NCI-H2029 treated with DMSO at 0.1 percent for 48 hours (cell line): ENCODE results near the gene ZBTB5.
"Not testable (repeated sequence)": the region's sequence is repeated elsewhere in the genome, so short reads cannot be mapped to it uniquely, and the experiment has no call there.

Source experiments
- DNase-seq: peaks from one replicate; lab custom pipeline; 2025; lab: John Stamatoyannopoulos, UW

The ZBTB5 gene

GRCh38 chr9:37451628-37452027, 13.6 kb downstream of the ZBTB5 start:
- DNase-seq = no peak

GRCh38 chr9:37449862-37450632, 15.2 kb downstream of the ZBTB5 start:
- no peak for DNase-seq

- DNase-seq = no peak
Measured at GRCh38 chr9:37447111-37447510, 18.1 kb downstream of the ZBTB5 start.

GRCh38 chr9:37446401-37446800, 18.8 kb downstream of the ZBTB5 start:
- no peak for DNase-seq

- no peak for DNase-seq
Measured at GRCh38 chr9:37445832-37446231, 19.4 kb downstream of the ZBTB5 start.

- DNase-seq = no peak
Measured at GRCh38 chr9:37444890-37445289, 20.4 kb downstream of the ZBTB5 start.

- DNase-seq = no peak
Measured at GRCh38 chr9:37443566-37443965, 21.7 kb downstream of the ZBTB5 start.

- no peak for DNase-seq
Measured at GRCh38 chr9:37442556-37442955, 22.7 kb downstream of the ZBTB5 start.

GRCh38 chr9:37441776-37442370, 23.4 kb downstream of the ZBTB5 start:
- DNase-seq = no peak

GRCh38 chr9:37438359-37438758, 26.9 kb downstream of the ZBTB5 start:
- no peak for DNase-seq

GRCh38 chr9:37437621-37438020, 27.6 kb downstream of the ZBTB5 start:
- no peak for DNase-seq

- no peak for DNase-seq
Measured at GRCh38 chr9:37437010-37437409, 28.2 kb downstream of the ZBTB5 start.

GRCh38 chr9:37436540-37436939, 28.7 kb downstream of the ZBTB5 start:
- DNase-seq = no peak

- DNase-seq = no peak
Measured at GRCh38 chr9:37433867-37434371, 31.3 kb downstream of the ZBTB5 start.

- DNase-seq = no peak
Measured at GRCh38 chr9:37432020-37432419, 33.2 kb downstream of the ZBTB5 start.

- peak; percentile 25 for DNase-seq
Measured at GRCh38 chr9:37430841-37431597, 34.2 kb downstream of the ZBTB5 start.

GRCh38 chr9:37429441-37430285, 35.6 kb downstream of the ZBTB5 start:
- DNase-seq = no peak

- DNase-seq = no peak
Measured at GRCh38 chr9:37428345-37428744, 36.9 kb downstream of the ZBTB5 start.

- no peak for DNase-seq
Measured at GRCh38 chr9:37426846-37427245, 38.4 kb downstream of the ZBTB5 start.

GRCh38 chr9:37426431-37426830, 38.8 kb downstream of the ZBTB5 start:
- not testable (repeated sequence) for DNase-seq

- no peak for DNase-seq
Measured at GRCh38 chr9:37425298-37425752, 39.9 kb downstream of the ZBTB5 start.
